Stomach (tissue), 4 donors: ENCODE data around the gene CPNE9.

Experiments
- EP300 ChIP-seq: sonication (generic); formaldehyde crosslinking; IDR thresholded peaks from one replicate; pipeline ENCODE4 v1.6.1; 2017; ENCODE audit warnings: antibody characterized with exemption
- POLR2A ChIP-seq, 4 donors: fragments of 450-650 bp; IDR thresholded peaks; one replicate each; pipeline ENCODE4 v1.6.1; 2016; ENCODE audit warnings: antibody characterized with exemption in 4 of 4, control low read depth in 2 of 4, mild to moderate bottlenecking in 1 of 4, moderate library complexity in 1 of 4
- POLR2AphosphoS5 ChIP-seq, 3 donors: sonication (generic); formaldehyde crosslinking; IDR thresholded peaks; one replicate each; pipeline ENCODE4 v1.6.1; 2016; ENCODE audit warnings: antibody characterized with exemption in 3 of 3
- TF ChIP-seq, protein P1 (sequence below), 7 experiments: fragments of 450-650 bp in 4 of 7; fragments of 200-600 bp in 3 of 7; sonication (generic) in 3 of 7; IDR thresholded peaks; one replicate each; pipeline ENCODE4 v1.5.1; 2016 to 2019; ENCODE audit warnings: antibody characterized with exemption in 7 of 7, control low read depth in 2 of 7, mild to moderate bottlenecking in 1 of 7

DNA sequence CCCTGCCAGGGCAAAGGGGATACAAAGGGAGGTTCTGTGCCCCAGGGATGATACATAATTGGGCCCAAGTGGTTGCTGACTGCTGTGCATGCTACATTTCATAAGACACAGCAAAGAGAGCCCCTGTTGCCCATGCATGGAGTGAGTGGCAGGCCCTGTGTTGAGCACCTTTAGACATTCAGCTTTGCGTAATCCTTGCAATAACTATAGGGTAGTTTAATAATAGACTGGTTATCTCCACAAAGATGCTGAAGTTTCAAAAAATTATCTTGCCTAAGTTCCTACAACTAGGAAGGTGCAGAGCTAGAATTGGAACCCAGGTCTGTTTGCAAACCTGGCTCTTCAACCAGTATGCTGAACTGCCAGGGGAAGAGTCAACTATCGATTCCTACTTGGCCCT is 44.4 kb downstream of the CPNE9 start:
- no peak for TF ChIP-seq EP300
- no peak for TF ChIP-seq POLR2A (IDR thresholded peaks at IDR 0.05)
- no peak for TF ChIP-seq POLR2AphosphoS5 (IDR thresholded peaks at IDR 0.05)
- TF ChIP-seq, protein P1, sequence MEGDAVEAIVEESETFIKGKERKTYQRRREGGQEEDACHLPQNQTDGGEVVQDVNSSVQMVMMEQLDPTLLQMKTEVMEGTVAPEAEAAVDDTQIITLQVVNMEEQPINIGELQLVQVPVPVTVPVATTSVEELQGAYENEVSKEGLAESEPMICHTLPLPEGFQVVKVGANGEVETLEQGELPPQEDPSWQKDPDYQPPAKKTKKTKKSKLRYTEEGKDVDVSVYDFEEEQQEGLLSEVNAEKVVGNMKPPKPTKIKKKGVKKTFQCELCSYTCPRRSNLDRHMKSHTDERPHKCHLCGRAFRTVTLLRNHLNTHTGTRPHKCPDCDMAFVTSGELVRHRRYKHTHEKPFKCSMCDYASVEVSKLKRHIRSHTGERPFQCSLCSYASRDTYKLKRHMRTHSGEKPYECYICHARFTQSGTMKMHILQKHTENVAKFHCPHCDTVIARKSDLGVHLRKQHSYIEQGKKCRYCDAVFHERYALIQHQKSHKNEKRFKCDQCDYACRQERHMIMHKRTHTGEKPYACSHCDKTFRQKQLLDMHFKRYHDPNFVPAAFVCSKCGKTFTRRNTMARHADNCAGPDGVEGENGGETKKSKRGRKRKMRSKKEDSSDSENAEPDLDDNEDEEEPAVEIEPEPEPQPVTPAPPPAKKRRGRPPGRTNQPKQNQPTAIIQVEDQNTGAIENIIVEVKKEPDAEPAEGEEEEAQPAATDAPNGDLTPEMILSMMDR (IDR thresholded peaks at IDR 0.05) = no peak
